ENCODE measurements around the gene BMPR1B.
"Not testable (repeated sequence)": the region's sequence is repeated elsewhere in the genome, so short reads cannot be mapped to it uniquely, and the experiment has no call there.

BMPR1B gene

DNA sequence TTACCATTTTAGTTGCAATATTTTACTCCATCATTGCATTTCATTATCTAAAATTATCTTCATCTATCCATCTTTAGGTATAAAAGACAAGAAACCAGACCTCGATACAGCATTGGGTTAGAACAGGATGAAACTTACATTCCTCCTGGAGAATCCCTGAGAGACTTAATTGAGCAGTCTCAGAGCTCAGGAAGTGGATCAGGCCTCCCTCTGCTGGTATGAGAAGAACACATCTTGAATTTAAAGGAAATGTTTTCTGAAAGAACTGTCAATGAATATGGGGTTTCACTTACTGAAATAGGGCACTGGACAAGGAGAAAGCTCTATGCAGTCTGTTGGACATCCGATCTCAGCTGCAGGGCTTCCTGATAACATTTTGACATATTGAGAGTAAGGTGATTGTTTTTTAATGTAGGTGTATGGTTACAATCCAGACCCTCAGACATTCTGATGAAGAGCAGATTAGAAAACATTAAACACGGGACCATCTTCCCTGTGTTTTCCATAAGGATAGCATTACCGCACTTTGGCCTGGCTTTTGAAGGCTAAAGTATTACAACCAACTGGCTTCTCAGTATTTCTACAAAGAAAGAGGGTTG lies 367.2 kb downstream of the BMPR1B start:
- TF ChIP-seq, protein P1, sequence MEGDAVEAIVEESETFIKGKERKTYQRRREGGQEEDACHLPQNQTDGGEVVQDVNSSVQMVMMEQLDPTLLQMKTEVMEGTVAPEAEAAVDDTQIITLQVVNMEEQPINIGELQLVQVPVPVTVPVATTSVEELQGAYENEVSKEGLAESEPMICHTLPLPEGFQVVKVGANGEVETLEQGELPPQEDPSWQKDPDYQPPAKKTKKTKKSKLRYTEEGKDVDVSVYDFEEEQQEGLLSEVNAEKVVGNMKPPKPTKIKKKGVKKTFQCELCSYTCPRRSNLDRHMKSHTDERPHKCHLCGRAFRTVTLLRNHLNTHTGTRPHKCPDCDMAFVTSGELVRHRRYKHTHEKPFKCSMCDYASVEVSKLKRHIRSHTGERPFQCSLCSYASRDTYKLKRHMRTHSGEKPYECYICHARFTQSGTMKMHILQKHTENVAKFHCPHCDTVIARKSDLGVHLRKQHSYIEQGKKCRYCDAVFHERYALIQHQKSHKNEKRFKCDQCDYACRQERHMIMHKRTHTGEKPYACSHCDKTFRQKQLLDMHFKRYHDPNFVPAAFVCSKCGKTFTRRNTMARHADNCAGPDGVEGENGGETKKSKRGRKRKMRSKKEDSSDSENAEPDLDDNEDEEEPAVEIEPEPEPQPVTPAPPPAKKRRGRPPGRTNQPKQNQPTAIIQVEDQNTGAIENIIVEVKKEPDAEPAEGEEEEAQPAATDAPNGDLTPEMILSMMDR (IDR thresholded peaks at IDR 0.05; ENCODE audit: insufficient read depth, low read depth, low read length, missing control alignments), result peak; percentile 26
- peak; percentile 10 for DNase-seq (ENCODE audit: low read depth)

DNA sequence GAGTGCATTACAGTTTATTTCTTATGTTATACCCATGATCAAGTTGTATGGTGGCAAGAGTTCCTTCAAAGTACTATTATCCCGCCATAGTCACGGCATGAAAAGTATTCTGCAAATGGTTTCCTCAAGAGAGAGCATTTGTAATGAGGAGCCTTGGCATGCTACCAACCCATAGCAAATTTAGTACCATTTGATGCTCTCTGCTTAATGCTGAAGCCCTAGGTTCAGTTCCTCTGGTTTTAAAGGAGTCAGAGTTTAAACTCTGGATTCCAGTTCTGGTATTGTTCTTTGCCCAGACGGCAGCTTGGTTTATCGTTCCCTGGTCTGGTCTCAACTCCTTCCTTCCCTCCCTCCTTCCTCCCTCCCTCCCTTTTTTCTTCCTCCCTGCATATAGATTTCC lies 371.3 kb downstream of the BMPR1B start:
- H3K4me3 ChIP-seq (ENCODE audit: low read depth, low read length), result no peak overlapping the region
- TF ChIP-seq, protein P1 (IDR thresholded peaks at IDR 0.05; ENCODE audit: insufficient read depth, low read depth, low read length, missing control alignments), result no peak
- DNase-seq (ENCODE audit: low read depth), result no peak

More for the DNA sequence above, 367.2 kb downstream of the BMPR1B start:
- H3K4me3 ChIP-seq (ENCODE audit: low read depth, low read length), result no peak overlapping the region

DNA sequence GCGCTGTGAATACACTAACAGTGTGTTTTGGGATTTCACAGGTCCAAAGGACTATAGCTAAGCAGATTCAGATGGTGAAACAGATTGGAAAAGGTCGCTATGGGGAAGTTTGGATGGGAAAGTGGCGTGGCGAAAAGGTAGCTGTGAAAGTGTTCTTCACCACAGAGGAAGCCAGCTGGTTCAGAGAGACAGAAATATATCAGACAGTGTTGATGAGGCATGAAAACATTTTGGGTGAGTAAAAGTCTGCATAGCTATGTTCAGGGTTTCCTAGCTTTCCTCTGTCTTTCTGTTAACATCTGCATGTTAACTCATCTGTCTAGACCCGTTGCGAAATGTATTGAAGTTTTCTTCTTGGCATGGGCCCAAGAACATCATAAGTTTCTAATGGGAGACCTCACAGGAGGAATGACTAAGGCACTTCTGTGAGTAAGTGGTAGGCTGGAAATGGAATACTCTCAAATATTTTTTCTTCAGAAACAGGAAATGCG lies 372.1 kb downstream of the BMPR1B start:
- TF ChIP-seq, protein P1 (IDR thresholded peaks at IDR 0.05; ENCODE audit: insufficient read depth, low read depth, low read length, missing control alignments), result no peak
- H3K4me3 ChIP-seq (ENCODE audit: low read depth, low read length), result no peak overlapping the region
- no peak for DNase-seq (ENCODE audit: low read depth)

DNA sequence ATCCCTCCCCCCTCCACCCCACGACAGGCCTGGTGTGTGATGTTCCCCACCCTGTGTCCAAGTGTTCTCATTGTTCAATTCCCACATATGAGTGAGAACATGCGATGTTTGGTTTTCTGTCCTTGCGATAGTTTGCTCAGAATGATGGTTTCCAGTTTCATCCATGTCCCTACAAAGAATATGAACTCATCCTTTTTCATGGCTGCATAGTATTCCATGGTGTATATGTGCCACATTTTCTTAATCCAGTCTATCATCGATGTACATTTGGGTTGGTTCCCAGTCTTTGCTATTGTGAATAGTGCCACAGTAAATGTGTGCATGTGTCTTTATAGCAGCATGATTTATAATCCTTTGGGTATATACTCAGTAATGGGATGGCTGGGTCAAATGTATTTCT lies 376.3 kb downstream of the BMPR1B start:
- not testable (repeated sequence) for H3K4me3 ChIP-seq (ENCODE audit: low read depth, low read length); DNase-seq (ENCODE audit: low read depth)

DNA sequence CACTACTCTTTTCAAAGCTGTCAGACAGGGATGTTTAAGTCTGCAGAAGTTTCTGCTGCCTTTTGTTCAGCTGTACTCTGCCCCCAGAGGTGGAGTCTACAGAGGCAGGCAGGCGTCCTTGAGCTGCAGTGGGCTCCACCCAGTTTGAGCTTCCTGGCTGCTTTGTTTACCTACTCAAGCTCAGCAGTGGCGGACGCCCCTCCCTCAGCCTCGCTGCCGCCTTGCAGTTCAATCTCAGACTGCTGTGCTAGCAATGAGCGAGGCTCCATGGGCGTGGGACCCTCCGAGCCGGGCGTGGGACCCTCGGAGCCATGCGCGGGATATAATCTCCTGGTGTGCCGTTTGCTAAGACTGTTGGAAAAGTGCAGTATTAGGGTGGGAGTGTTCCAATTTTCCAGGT lies 381.7 kb downstream of the BMPR1B start:
- not testable (repeated sequence) for H3K4me3 ChIP-seq (ENCODE audit: low read depth, low read length); DNase-seq (ENCODE audit: low read depth)

DNA sequence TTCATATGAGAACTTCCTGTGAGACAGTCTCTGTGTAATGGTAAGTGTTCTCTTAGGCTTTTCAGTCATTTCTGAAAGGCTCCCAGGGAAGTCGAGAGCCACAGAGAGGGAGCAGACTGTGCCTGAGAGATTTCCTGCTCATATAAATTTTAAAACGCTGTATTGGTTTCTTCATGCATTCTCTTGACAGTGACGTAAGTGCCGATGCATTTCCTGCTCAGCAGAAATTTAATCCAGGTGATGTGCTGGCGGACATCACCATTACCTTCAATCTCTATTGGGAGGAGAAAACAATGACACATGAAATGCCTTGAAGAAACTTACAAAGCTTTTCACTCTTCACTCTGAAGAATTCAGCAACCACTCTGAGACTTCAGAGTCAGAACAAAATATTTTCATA lies 383.6 kb downstream of the BMPR1B start:
- TF ChIP-seq, protein P1 (IDR thresholded peaks at IDR 0.05; ENCODE audit: insufficient read depth, low read depth, low read length, missing control alignments), result no peak
- no peak for DNase-seq (ENCODE audit: low read depth)
- H3K4me3 ChIP-seq (ENCODE audit: low read depth, low read length), result no peak overlapping the region

DNA sequence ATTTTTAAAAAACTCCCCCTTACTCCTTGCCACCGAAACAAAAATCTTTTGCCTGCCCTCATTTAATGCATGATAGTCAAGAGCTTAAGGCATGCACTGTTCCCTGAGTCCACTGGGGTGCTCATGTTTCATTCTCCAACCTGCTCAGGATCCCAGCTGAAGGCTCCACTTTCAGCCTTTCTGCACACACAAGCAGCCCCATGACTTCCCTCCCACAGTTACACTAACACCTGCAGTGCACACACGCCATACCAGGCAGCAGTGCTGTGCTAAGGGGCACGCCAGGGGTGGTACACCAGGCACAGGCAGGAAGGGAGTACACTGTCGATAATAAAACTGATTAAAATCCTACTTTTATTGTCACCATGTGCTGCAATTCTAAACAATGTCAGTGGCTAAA lies 385.2 kb downstream of the BMPR1B start:
- TF ChIP-seq, protein P1 (IDR thresholded peaks at IDR 0.05; ENCODE audit: insufficient read depth, low read depth, low read length, missing control alignments), result no peak
- DNase-seq (ENCODE audit: low read depth), result no peak
- H3K4me3 ChIP-seq (ENCODE audit: low read depth, low read length), result no peak overlapping the region

DNA sequence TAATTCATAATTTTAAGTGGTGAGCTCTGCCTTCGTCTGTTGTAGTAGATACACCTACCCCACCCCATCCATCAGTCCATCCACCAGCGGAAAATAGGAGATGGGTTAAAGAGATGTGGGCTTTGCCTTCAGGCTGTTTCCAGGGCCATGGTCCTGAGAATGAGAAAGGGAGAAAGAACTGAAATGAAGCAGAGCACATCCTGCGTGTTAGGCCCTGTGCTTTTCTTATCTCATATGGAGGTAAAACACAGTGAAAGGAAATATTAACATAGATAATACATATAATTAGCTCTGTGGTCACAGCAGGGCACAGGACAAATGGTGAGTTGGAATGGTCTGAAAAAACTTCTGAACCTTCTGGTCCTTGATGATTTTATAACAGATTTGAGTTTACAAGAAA lies 393.5 kb downstream of the BMPR1B start:
- no peak overlapping the region for H3K4me3 ChIP-seq (ENCODE audit: low read depth, low read length)
- no peak for DNase-seq (ENCODE audit: low read depth)
- TF ChIP-seq, protein P1 (IDR thresholded peaks at IDR 0.05; ENCODE audit: insufficient read depth, low read depth, low read length, missing control alignments), result no peak

All from GM12865 (cell line).